WTC11 (cell line): ENCODE data around the gene PPFIBP1. TPM values are rescaled to one million over a fixed set of nuclear protein-coding genes. Genes with fewer than 3 reads are reported as not detected.

ENCODE experiments used
- ATAC-seq: fragments of 200-7000 bp; cut with Tn5 transposase; 2 replicates; pipeline ENCODE4 v1.10.0; 2021; ENCODE audit warnings: mild to moderate bottlenecking, moderate library complexity
- CTCF ChIA-PET: fragments of 300-600 bp; sonication (Branson Sonifier 250); formaldehyde crosslinking; loops from one replicate; lab custom pipeline; 2021; ENCODE audit warnings: antibody characterized with exemption; lab: Charles Lee
- POLR2A ChIA-PET: fragments of 350-600 bp; sonication (Branson Sonifier 250); formaldehyde crosslinking; loops from one replicate; lab custom pipeline; 2021; ENCODE audit warnings: antibody characterized with exemption; lab: Charles Lee
- DNase-seq: peaks from one replicate; pipeline ENCODE4 v3.0.0; 2021; ENCODE audit warnings: low spot score
- H3K27ac Mint-ChIP-seq: 2 replicates; pipeline ENCODE4 v1.8.0; 2021; ENCODE audit warnings: mixed read lengths
- H3K27me3 Mint-ChIP-seq: 2 replicates; pipeline ENCODE4 v1.8.0; 2021; ENCODE audit warnings: low read depth, mild to moderate bottlenecking, moderate library complexity, mixed read lengths
- H3K36me3 Mint-ChIP-seq: 2 replicates; pipeline ENCODE4 v1.8.0; 2021; ENCODE audit warnings: mixed read lengths
- H3K4me1 Mint-ChIP-seq: 2 replicates; pipeline ENCODE4 v1.8.0; 2022; ENCODE audit warnings: mixed read lengths
- H3K4me3 Mint-ChIP-seq: 2 replicates; pipeline ENCODE4 v1.8.0; 2021; ENCODE audit warnings: mild to moderate bottlenecking, moderate library complexity, mixed read lengths
- H3K9me3 Mint-ChIP-seq: 2 replicates; pipeline ENCODE4 v1.8.0; 2021; ENCODE audit warnings: mixed read lengths
- E2F4 ChIP-seq: sonication (generic); formaldehyde crosslinking; IDR thresholded peaks from 2 replicates; pipeline ENCODE4 v1.8.1; 2022; ENCODE audit warnings: low read depth, mild to moderate bottlenecking, moderate library complexity, missing genetic modification reagents, borderline replicate concordance
- ESRRA ChIP-seq: sonication (generic); formaldehyde crosslinking; IDR thresholded peaks from 2 replicates; pipeline ENCODE4 v1.8.1; 2022; ENCODE audit warnings: mild to moderate bottlenecking, missing genetic modification reagents, borderline replicate concordance
- FOXJ3 ChIP-seq: sonication (generic); formaldehyde crosslinking; IDR thresholded peaks from 2 replicates; pipeline ENCODE4 v1.9.0; 2021; ENCODE audit warnings: missing genetic modification reagents, mild to moderate bottlenecking, borderline replicate concordance
- FOXK1 ChIP-seq: sonication (generic); formaldehyde crosslinking; IDR thresholded peaks from 2 replicates; pipeline ENCODE4 v1.8.0; 2022; ENCODE audit warnings: mild to moderate bottlenecking, moderate library complexity, missing genetic modification reagents
- GRHL2 ChIP-seq: fragments of 250-450 bp; sonication (Bioruptor Pico); IDR thresholded peaks from 2 replicates; pipeline ENCODE4 v1.8.0; 2022; ENCODE audit warnings: mild to moderate bottlenecking, moderate library complexity; ENCODE audit not compliant: insufficient replicate concordance, severe bottlenecking
- GTF2I ChIP-seq: fragments of 250-450 bp; sonication (Bioruptor Pico); conservative IDR thresholded peaks from 2 replicates; pipeline ENCODE4 v1.4.0; 2021; ENCODE audit warnings: mild to moderate bottlenecking
- IRF1 ChIP-seq: sonication (generic); formaldehyde crosslinking; IDR thresholded peaks from 2 replicates; pipeline ENCODE4 v1.8.0; 2023; ENCODE audit warnings: missing genetic modification reagents
- KAT7 ChIP-seq: sonication (generic); formaldehyde crosslinking; IDR thresholded peaks from 2 replicates; pipeline ENCODE4 v1.8.1; 2023; ENCODE audit warnings: missing genetic modification reagents, mild to moderate bottlenecking, borderline replicate concordance
- NFATC4 ChIP-seq: fragments of 250-450 bp; sonication (Bioruptor Pico); IDR thresholded peaks from 2 replicates; pipeline ENCODE4 v1.9.0; 2021; ENCODE audit warnings: mild to moderate bottlenecking
- NFE2L1 ChIP-seq: sonication (generic); formaldehyde crosslinking; IDR thresholded peaks from 2 replicates; pipeline ENCODE4 v1.8.1; 2023; ENCODE audit warnings: missing genetic modification reagents
- PRRX2 ChIP-seq: fragments of 250-450 bp; sonication (Bioruptor Pico); IDR thresholded peaks from 2 replicates; pipeline ENCODE4 v1.8.0; 2021; ENCODE audit warnings: mild to moderate bottlenecking
- SMAD4 ChIP-seq: sonication (generic); formaldehyde crosslinking; IDR thresholded peaks from 2 replicates; pipeline ENCODE4 v1.8.0; 2022; ENCODE audit warnings: mild to moderate bottlenecking, missing genetic modification reagents
- STAT6 ChIP-seq: sonication (generic); formaldehyde crosslinking; conservative IDR thresholded peaks from 2 replicates; pipeline ENCODE4 v1.8.1; 2023; ENCODE audit warnings: mild to moderate bottlenecking, low read depth, missing genetic modification reagents, moderate library complexity
- TP53 ChIP-seq: sonication (generic); formaldehyde crosslinking; IDR thresholded peaks from 2 replicates; pipeline ENCODE4 v1.8.1; 2023; ENCODE audit warnings: mild to moderate bottlenecking, missing genetic modification reagents
- USF2 ChIP-seq: sonication (generic); formaldehyde crosslinking; IDR thresholded peaks from 2 replicates; pipeline ENCODE4 v1.8.1; 2023; ENCODE audit warnings: mild to moderate bottlenecking, missing genetic modification reagents, moderate library complexity
- ZNF671 ChIP-seq: fragments of 250-450 bp; sonication (Bioruptor Pico); IDR thresholded peaks from 2 replicates; pipeline ENCODE4 v1.8.0; 2021; ENCODE audit warnings: mild to moderate bottlenecking
- ZSCAN18 ChIP-seq: fragments of 250-450 bp; sonication (Bioruptor Pico); IDR thresholded peaks from 2 replicates; pipeline ENCODE4 v2.1.2; 2022; ENCODE audit warnings: mild to moderate bottlenecking, moderate library complexity
- total RNA-seq: library from RNA; stranded (reverse); gene quantifications from 3 replicates; pipeline ENCODE4 v1.2.3, GENCODE V29; 2021
- TF ChIP-seq, protein P1 (sequence below): fragments of 250-450 bp; sonication (Bioruptor Pico); conservative IDR thresholded peaks from 2 replicates; pipeline ENCODE4 v1.9.0; 2021; ENCODE audit warnings: mild to moderate bottlenecking
- TF ChIP-seq, protein P2 (sequence below): fragments of 250-450 bp; sonication (Bioruptor Pico); IDR thresholded peaks from 2 replicates; pipeline ENCODE4 v1.8.0; 2021; ENCODE audit warnings: mild to moderate bottlenecking
- TF ChIP-seq, protein P3 (sequence below): sonication (generic); formaldehyde crosslinking; IDR thresholded peaks from 2 replicates; pipeline ENCODE4 v1.8.1; 2023; ENCODE audit warnings: mild to moderate bottlenecking, missing genetic modification reagents
- TF ChIP-seq, protein P4 (sequence below): sonication (generic); formaldehyde crosslinking; IDR thresholded peaks from 2 replicates; pipeline ENCODE4 v1.8.0; 2022; ENCODE audit warnings: mild to moderate bottlenecking, missing genetic modification reagents

The PPFIBP1 gene
- total RNA-seq, 1 experiment from 2014 or later, result 27.7 TPM

DNA sequence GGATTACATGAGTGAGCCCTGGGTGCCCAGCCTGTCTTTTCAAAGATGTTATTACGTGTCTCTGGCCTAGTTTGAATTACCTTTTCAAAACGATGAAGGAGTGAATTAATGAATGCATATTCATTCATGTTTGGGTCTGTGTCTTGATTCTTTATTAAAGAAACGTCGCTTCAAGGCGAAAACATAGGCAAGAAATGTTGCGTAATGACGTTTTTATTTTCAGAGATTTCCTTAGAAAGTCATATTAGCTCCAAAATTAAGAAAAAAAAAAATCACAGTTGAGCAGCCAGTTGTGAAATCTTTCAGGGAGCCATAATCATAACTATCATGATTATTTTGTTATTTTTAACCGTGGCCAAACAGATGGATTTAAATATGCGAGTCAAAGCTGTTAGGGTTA lies 3.5 kb downstream of the PPFIBP1 start (continued):
- TF ChIP-seq ZSCAN18 (CRISPR knock-in tag), result no peak

DNA sequence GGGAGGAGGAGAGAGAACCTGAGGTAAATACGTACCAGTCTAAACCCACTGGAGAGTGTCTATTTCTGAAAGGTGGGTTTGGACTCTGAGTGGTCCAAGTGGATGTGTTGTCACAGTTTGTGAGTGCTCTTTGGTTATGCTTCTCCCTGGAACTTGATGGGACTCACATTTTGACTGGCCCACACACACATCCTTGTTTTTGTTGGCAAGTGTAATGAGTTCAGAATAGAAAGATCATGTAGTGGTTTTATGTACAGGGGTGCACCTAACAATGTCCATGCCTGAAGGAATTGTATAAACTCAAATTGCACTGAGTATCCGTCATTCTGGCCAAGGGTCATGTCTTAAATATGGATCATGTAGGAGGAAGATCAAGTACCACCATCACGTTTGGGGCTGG lies 4.8 kb downstream of the PPFIBP1 start:
- POLR2A ChIA-PET, result no interaction called here
- ATAC-seq (no peak), DNase-seq (no peak)
- H3K27me3 Mint-ChIP-seq, result peaks cover 46% of the 10 kb centered on the region
- H3K36me3 Mint-ChIP-seq, result no peaks in the 10 kb centered on the region
- H3K9me3 Mint-ChIP-seq, result no peaks in the 10 kb centered on the region
- TF ChIP-seq, protein P1, sequence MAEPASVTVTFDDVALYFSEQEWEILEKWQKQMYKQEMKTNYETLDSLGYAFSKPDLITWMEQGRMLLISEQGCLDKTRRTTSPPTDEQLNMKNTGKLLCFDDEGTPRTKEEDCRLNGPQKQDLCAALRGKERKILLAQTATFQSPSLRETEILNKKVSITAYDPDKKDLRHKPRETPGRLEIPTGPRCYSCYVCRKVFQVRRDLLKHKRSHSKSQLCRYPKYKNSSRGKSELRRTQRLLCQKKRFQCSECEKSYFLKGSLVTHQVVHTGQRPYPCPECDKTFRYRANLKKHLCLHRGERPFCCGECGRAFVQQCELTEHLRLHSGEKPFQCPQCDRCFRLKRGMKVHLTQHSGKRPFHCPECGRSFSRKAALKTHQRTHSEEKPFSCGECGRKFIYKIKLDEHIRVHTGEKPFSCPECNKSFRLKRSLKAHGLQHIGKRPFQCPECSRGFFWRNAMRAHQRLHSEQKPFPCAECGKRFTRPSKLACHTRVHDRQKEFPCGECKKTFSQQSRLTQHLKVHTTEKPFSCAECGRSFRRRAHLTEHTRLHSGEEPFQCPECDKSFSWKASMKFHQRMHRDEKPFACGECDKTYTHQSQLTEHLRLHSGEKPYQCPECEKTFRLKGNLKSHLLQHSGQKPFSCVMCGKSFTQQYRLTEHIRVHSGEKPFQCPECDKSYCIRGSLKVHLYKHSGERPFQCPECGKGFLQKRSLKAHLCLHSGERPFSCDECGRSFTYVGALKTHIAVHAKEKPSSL, result no peak
- TF ChIP-seq USF2 (CRISPR knock-in tag), result no peak
- no peak for TF ChIP-seq GTF2I (CRISPR knock-in tag)
- TF ChIP-seq IRF1 (CRISPR knock-in tag), result no peak
- TF ChIP-seq GRHL2 (CRISPR knock-in tag), result no peak
- no peak for TF ChIP-seq NFE2L1 (CRISPR knock-in tag)
- TF ChIP-seq PRRX2 (CRISPR knock-in tag), result no peak
- TF ChIP-seq TP53 (CRISPR knock-in tag), result no peak
- TF ChIP-seq, protein P2, sequence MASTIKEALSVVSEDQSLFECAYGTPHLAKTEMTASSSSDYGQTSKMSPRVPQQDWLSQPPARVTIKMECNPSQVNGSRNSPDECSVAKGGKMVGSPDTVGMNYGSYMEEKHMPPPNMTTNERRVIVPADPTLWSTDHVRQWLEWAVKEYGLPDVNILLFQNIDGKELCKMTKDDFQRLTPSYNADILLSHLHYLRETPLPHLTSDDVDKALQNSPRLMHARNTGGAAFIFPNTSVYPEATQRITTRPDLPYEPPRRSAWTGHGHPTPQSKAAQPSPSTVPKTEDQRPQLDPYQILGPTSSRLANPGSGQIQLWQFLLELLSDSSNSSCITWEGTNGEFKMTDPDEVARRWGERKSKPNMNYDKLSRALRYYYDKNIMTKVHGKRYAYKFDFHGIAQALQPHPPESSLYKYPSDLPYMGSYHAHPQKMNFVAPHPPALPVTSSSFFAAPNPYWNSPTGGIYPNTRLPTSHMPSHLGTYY (CRISPR knock-in tag), result no peak
- TF ChIP-seq E2F4 (CRISPR knock-in tag), result no peak
- TF ChIP-seq, protein P3, sequence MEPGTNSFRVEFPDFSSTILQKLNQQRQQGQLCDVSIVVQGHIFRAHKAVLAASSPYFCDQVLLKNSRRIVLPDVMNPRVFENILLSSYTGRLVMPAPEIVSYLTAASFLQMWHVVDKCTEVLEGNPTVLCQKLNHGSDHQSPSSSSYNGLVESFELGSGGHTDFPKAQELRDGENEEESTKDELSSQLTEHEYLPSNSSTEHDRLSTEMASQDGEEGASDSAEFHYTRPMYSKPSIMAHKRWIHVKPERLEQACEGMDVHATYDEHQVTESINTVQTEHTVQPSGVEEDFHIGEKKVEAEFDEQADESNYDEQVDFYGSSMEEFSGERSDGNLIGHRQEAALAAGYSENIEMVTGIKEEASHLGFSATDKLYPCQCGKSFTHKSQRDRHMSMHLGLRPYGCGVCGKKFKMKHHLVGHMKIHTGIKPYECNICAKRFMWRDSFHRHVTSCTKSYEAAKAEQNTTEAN (CRISPR knock-in tag), result no peak
- H3K4me3 Mint-ChIP-seq, result no peak overlapping the region
- H3K27ac Mint-ChIP-seq, result no peak overlapping the region
- peaks cover 23% of the 10 kb centered on the region for H3K4me1 Mint-ChIP-seq
- CTCF ChIA-PET, result no interaction called here

DNA sequence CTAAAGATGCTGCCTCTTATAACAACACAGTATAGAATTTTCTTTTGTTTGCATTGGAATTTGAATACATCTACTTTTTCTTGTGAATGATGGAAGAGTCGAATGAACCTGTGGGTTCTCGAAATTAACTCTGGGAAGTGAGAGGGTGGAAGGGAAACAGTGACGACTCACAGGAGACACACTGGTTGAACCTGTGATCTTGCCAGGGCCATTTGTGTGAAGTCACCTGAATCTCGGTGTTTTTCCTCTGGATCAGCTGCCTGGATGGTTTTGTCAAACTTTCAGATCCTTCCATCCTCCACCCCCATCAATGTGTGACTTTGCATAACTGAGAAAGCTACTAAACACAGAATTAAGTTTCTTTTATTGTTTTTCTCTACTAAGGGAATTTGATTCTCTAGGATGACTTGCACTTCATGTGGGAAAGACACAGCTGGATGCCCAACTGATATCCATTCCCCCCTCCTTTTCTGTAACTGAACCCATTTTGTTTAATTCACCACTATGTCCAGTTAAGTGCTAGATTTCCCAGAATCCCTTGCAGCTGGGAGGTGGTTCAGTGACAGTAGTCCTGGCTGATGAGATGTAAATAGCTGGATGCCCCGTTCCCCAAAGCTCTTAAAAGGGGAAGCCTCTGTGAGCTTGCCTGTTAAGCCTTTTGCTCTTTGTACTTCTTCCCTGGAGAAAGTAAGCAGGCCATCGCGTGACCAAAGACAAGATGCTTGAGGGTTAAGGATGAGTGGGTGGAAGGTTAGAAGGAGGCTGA lies 6.3 kb downstream of the PPFIBP1 start:
- ChIA-PET POLR2A (interaction anchor here (1.2 kb wide), 1 partner anchor 19 kb away, joined by 3 read pairs; no protein-coding TSS in a partner anchor), CTCF (no interaction called here)
- H3K9me3 Mint-ChIP-seq, result no peaks in the 10 kb centered on the region
- ATAC-seq (no peak), DNase-seq (no peak)
- H3K36me3 Mint-ChIP-seq, result no peaks in the 10 kb centered on the region
- peaks cover 40% of the 10 kb centered on the region for H3K27me3 Mint-ChIP-seq
- H3K27ac Mint-ChIP-seq, result no peak overlapping the region
- H3K4me1 Mint-ChIP-seq, result peaks cover 27% of the 10 kb centered on the region
- no peak overlapping the region for H3K4me3 Mint-ChIP-seq
- no peak for TF ChIP-seq KAT7 (CRISPR knock-in tag)
- no peak for TF ChIP-seq ESRRA
- TF ChIP-seq STAT6 (CRISPR knock-in tag), result no peak
- TF ChIP-seq SMAD4 (CRISPR knock-in tag), result no peak
- no peak for TF ChIP-seq NFATC4
- TF ChIP-seq ZNF671 (CRISPR knock-in tag), result no peak
- no peak for TF ChIP-seq FOXJ3 (CRISPR knock-in tag)
- TF ChIP-seq FOXK1, result no peak
- TF ChIP-seq, protein P4, sequence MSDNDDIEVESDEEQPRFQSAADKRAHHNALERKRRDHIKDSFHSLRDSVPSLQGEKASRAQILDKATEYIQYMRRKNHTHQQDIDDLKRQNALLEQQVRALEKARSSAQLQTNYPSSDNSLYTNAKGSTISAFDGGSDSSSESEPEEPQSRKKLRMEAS, result no peak
